ENCODE measurements around the gene LYAR. TPM values are rescaled to one million over a fixed set of nuclear protein-coding genes. Genes with fewer than 3 reads are reported as not detected.
A peak's percentile ranks its signal among the peaks of the same experiment; 100 is the strongest.

Gene LYAR
- total RNA-seq, 1 donor from 2014 or later, result 4.7 TPM

DNA sequence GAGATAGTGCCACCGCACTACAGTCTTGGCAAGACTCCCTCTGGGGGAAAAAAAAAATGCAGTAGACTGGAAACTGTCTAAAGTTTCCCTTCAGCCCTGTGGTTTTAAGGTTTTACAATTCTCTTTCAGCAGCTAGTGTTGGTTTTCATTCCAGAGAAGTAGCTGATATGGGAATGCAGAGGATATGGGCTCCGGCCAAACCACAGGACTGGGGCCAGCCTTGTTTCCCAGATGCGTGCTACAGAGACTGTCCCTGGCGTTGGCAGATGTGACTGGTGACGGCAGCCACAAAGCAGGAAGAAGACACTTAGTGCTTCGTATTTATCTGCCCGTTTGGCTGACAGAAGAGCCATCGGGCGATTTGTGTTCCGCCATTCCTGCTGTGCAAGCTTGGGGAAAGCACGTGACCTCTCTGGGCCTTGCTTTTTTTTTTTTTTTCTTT is 43.3 kb upstream of the LYAR start:
- H3K4me3 ChIP-seq, result no peak overlapping the region
- no peak for DNase-seq (ENCODE audit: low spot score in 2 of 2)
- H3K4me1 ChIP-seq, result no peaks in the 10 kb centered on the region
- intact Hi-C loops (cut with DNase I), result loop anchor here (10.0 kb wide), 1 partner anchor 78 kb away; no protein-coding TSS in a partner anchor
- H3K36me3 ChIP-seq, result no peaks in the 10 kb centered on the region
- TF ChIP-seq, protein P1, sequence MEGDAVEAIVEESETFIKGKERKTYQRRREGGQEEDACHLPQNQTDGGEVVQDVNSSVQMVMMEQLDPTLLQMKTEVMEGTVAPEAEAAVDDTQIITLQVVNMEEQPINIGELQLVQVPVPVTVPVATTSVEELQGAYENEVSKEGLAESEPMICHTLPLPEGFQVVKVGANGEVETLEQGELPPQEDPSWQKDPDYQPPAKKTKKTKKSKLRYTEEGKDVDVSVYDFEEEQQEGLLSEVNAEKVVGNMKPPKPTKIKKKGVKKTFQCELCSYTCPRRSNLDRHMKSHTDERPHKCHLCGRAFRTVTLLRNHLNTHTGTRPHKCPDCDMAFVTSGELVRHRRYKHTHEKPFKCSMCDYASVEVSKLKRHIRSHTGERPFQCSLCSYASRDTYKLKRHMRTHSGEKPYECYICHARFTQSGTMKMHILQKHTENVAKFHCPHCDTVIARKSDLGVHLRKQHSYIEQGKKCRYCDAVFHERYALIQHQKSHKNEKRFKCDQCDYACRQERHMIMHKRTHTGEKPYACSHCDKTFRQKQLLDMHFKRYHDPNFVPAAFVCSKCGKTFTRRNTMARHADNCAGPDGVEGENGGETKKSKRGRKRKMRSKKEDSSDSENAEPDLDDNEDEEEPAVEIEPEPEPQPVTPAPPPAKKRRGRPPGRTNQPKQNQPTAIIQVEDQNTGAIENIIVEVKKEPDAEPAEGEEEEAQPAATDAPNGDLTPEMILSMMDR (IDR thresholded peaks at IDR 0.05), result no peak
- no peaks in the 10 kb centered on the region for H3K27me3 ChIP-seq
- H3K9me3 ChIP-seq, result no peaks in the 10 kb centered on the region
- no peak overlapping the region for H3K27ac ChIP-seq

DNA sequence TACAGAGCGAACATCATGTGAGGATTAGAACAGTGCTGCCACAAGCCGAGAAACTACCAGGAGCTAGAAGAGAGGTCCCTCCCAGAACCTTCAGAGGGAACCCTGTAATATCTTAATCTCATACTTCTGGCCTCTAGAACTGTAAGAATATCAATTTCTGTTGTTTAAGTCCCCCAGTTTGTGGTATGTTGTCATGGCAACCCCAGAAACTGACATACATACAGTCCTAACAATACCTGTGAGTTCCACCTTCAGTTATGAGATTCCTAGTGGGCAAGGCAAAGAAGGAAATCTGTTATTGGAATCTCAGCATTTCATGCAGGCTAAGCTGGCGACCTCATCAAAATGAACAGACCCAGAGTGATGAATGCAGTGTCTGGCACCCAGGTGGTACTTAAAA is 42.6 kb upstream of the LYAR start:
- intact Hi-C loops (cut with DNase I), result loop anchor here (10.0 kb wide), 1 partner anchor 78 kb away; no protein-coding TSS in a partner anchor
- no peak for DNase-seq (ENCODE audit: low spot score in 2 of 2)

DNA sequence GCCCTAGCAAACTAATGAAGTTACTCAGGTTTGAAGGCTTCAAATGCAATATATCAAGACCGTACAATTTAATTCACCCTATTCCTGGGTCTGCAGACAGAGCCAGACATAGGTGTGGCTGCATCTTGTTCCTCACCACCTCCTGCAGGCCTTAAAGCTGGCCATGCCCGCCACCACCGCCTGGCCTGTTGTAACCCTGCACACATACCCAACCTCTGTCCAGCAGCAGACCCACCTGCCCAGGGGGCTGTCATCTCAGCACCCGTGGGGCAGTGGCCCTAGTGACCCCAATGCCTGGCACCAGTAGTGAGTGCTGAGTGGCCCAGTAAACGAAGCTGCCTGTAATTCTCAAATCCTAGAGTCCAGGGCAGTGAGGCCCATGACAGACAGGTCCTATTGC is 40.8 kb upstream of the LYAR start:
- Histone ChIP-seq H3K36me3 (no peaks in the 10 kb centered on the region), H3K27me3 (no peaks in the 10 kb centered on the region), H3K4me3 (no peak overlapping the region), H3K9me3 (no peaks in the 10 kb centered on the region), H3K4me1 (no peaks in the 10 kb centered on the region), H3K27ac (no peak overlapping the region)
- TF ChIP-seq, protein P1 (IDR thresholded peaks at IDR 0.05), result no peak
- intact Hi-C loops (cut with DNase I), result loop anchor here (10.0 kb wide), 1 partner anchor 76 kb away; no protein-coding TSS in a partner anchor
- no peak for DNase-seq (ENCODE audit: low spot score in 2 of 2)

More for the DNA sequence above, 42.6 kb upstream of the LYAR start:
- Histone ChIP-seq H3K27me3 (no peaks in the 10 kb centered on the region), H3K9me3 (no peaks in the 10 kb centered on the region), H3K4me1 (no peaks in the 10 kb centered on the region), H3K4me3 (no peak overlapping the region), H3K27ac (no peak overlapping the region), H3K36me3 (no peaks in the 10 kb centered on the region)
- TF ChIP-seq, protein P1 (IDR thresholded peaks at IDR 0.05), result no peak

DNA sequence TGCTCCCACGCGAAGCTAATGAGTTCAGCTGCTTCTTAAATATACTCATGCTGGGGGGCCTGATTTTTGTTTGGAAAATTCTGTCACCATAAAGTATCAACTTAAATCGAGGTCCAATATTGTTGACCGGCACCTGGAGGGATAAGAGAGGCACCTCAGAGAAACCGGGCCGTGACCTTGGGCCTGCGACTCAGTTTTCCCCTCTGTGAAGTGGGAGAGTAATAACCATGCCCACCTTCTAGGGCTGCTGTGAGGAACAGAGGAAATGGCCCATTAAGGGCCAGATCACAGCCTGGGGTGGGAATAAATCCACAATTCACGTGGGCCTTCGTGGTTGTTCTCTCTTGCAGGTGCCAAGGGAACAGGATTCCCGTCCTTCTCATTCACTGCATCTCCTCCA is 39.5 kb upstream of the LYAR start:
- TF ChIP-seq, protein P1 (IDR thresholded peaks at IDR 0.05), result no peak
- peak in 1 of 2 donors; percentile 34 for DNase-seq (ENCODE audit: low spot score in 2 of 2)
- intact Hi-C loops (cut with DNase I), result no loop called here
- Histone ChIP-seq H3K36me3 (no peaks in the 10 kb centered on the region), H3K27me3 (no peaks in the 10 kb centered on the region), H3K4me1 (no peaks in the 10 kb centered on the region), H3K4me3 (no peak overlapping the region), H3K27ac (no peak overlapping the region), H3K9me3 (no peaks in the 10 kb centered on the region)

DNA sequence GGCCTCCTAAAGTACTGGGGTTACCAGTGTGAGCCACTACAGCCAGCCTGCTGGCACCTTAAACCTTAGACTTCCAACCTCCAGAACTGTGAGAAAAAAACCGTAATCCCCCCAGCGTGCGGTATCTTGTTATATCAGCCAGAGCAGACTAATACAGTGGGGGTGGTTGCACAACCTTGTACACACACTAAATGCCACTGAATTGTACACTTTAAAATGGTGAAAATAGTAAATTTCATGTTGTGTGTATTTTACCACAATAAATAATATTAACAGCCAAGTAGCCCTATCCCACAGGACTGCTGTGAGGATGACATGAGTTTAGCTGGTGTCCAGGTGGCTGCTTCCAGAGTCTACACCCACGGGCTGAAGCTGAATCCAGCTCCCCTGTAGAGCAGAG is 38.9 kb upstream of the LYAR start:
- H3K4me3 ChIP-seq, result no peak overlapping the region
- peak in 1 of 2 donors; percentile 49 for DNase-seq (ENCODE audit: low spot score in 2 of 2)
- no peaks in the 10 kb centered on the region for H3K9me3 ChIP-seq
- no peaks in the 10 kb centered on the region for H3K27me3 ChIP-seq
- no peaks in the 10 kb centered on the region for H3K36me3 ChIP-seq
- no peak overlapping the region for H3K27ac ChIP-seq
- H3K4me1 ChIP-seq, result no peaks in the 10 kb centered on the region
- TF ChIP-seq, protein P1 (IDR thresholded peaks at IDR 0.05), result no peak
- intact Hi-C loops (cut with DNase I), result no loop called here

DNA sequence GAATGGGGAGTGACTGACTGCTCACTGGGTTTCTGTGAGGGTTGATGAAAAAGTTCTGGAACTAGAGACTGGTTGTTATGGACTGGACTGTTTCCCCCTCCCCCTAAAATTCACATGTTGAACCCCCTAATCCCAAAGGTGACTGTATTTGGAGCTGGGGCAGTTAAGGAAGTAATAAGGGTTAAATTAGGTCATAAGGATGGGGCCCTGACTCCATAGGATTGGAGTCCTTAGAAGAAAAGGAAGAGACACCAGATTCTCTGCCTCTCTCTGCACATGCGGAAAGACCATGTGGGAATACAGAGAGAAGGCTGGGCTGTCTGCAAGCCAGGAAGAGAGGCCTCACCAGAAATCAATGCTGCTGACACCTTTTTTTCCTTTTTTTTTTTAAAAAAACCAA is 38.3 kb upstream of the LYAR start:
- TF ChIP-seq, protein P1 (IDR thresholded peaks at IDR 0.05), result no peak
- DNase-seq (ENCODE audit: low spot score in 2 of 2), result no peak
- intact Hi-C loops (cut with DNase I), result no loop called here
- Histone ChIP-seq H3K36me3 (no peaks in the 10 kb centered on the region), H3K4me3 (no peak overlapping the region), H3K4me1 (no peaks in the 10 kb centered on the region), H3K9me3 (no peaks in the 10 kb centered on the region), H3K27ac (no peak overlapping the region), H3K27me3 (no peaks in the 10 kb centered on the region)

Measured in ascending aorta (tissue), 2 donors.